ENCODE data around the gene RNF34. TPM values are rescaled to one million over a fixed set of nuclear protein-coding genes. Genes with fewer than 3 reads are reported as not detected.

Gene RNF34
- polyA plus RNA-seq, 3 donors from 2014 or later: 31.8 to 73.9 (median 57.9) TPM

GRCh38 chr12:121448771-121449315 lies 48.9 kb downstream of the RNF34 start:
- DNase-seq: no peak
- Mint-ChIP-seq H3K36me3 (no peaks in the 10 kb centered on the region), H3K4me3 (no peak overlapping the region), H3K27ac (no peak overlapping the region), H3K4me1 (peaks cover 10 to 25% of the 10 kb centered on the region in 2 donors), H3K9me3 (no peaks in the 10 kb centered on the region), H3K27me3 (ENCODE audit: low read depth in 3 of 3) (peaks cover 0 to 5% (median 0%) of the 10 kb centered on the region in 3 donors)

GRCh38 chr12:121451961-121452339 lies 52.0 kb downstream of the RNF34 start:
- Mint-ChIP-seq H3K4me3 (peak overlapping the region in 4 of 5 donors; percentile 43 to 68 (median 54)), H3K27me3 (ENCODE audit: low read depth in 3 of 3) (peaks cover 0 to 3% (median 0%) of the 10 kb centered on the region in 3 donors), H3K4me1 (peaks cover 28 to 48% of the 10 kb centered on the region in 2 donors), H3K27ac (peak overlapping the region; percentile 47 to 82 (median 61)), H3K9me3 (no peaks in the 10 kb centered on the region), H3K36me3 (no peaks in the 10 kb centered on the region)
- no peak for DNase-seq

GRCh38 chr12:121452340-121452984 lies 52.5 kb downstream of the RNF34 start:
- Mint-ChIP-seq H3K4me3 (peak overlapping the region in 3 of 5 donors; percentile 43 to 68 (median 63)), H3K4me1 (peaks cover 29 to 51% of the 10 kb centered on the region in 2 donors), H3K27ac (peak overlapping the region in 2 of 6 donors; percentile 55 to 67)

GRCh38 chr12:121452985-121453360 lies 53.1 kb downstream of the RNF34 start:
- Mint-ChIP-seq H3K36me3 (no peaks in the 10 kb centered on the region), H3K4me3 (no peak overlapping the region), H3K27me3 (ENCODE audit: low read depth in 3 of 3) (no peaks in the 10 kb centered on the region), H3K4me1 (peaks cover 34 to 55% of the 10 kb centered on the region in 2 donors), H3K27ac (no peak overlapping the region), H3K9me3 (no peaks in the 10 kb centered on the region)
- DNase-seq: no peak

More at GRCh38 chr12:121452340-121452984, 52.5 kb downstream of the RNF34 start:
- no peaks in the 10 kb centered on the region for H3K27me3 Mint-ChIP-seq (ENCODE audit: low read depth in 3 of 3)
- H3K36me3 Mint-ChIP-seq: no peaks in the 10 kb centered on the region
- no peaks in the 10 kb centered on the region for H3K9me3 Mint-ChIP-seq
- no peak for DNase-seq

- H3K36me3 Mint-ChIP-seq: no peaks in the 10 kb centered on the region
- H3K4me1 Mint-ChIP-seq: peaks cover 33 to 55% of the 10 kb centered on the region in 2 donors
These were observed 53.7 kb downstream of the RNF34 start for GRCh38 chr12:121453629-121454028.

GRCh38 chr12:121454921-121455320 lies 55.0 kb downstream of the RNF34 start:
- Mint-ChIP-seq H3K27ac (peak overlapping the region in 2 of 6 donors; percentile 45 to 51), H3K36me3 (no peaks in the 10 kb centered on the region), H3K9me3 (no peaks in the 10 kb centered on the region), H3K4me3 (no peak overlapping the region), H3K27me3 (ENCODE audit: low read depth in 3 of 3) (no peaks in the 10 kb centered on the region), H3K4me1 (peaks cover 32 to 55% of the 10 kb centered on the region in 2 donors)
- no peak for DNase-seq

More at GRCh38 chr12:121453629-121454028, 53.7 kb downstream of the RNF34 start:
- Mint-ChIP-seq H3K27ac (peak overlapping the region in 1 of 6 donors; percentile 31), H3K27me3 (ENCODE audit: low read depth in 3 of 3) (no peaks in the 10 kb centered on the region), H3K9me3 (no peaks in the 10 kb centered on the region), H3K4me3 (no peak overlapping the region)
- no peak for DNase-seq

- Mint-ChIP-seq H3K27me3 (ENCODE audit: low read depth in 3 of 3) (peaks cover 0 to 2% (median 0%) of the 10 kb centered on the region in 3 donors), H3K36me3 (no peaks in the 10 kb centered on the region), H3K4me3 (peak overlapping the region in 1 of 5 donors; percentile 27), H3K4me1 (peaks cover 33 to 60% of the 10 kb centered on the region in 2 donors), H3K9me3 (no peaks in the 10 kb centered on the region), H3K27ac (peak overlapping the region in 4 of 6 donors; percentile 46 to 65 (median 48))
- no peak for DNase-seq
These were observed 56.0 kb downstream of the RNF34 start for GRCh38 chr12:121455766-121456420.

GRCh38 chr12:121456551-121456950 lies 56.6 kb downstream of the RNF34 start:
- Mint-ChIP-seq H3K27me3 (ENCODE audit: low read depth in 3 of 3) (peaks cover 0 to 2% (median 0%) of the 10 kb centered on the region in 3 donors), H3K4me3 (no peak overlapping the region), H3K36me3 (no peaks in the 10 kb centered on the region), H3K27ac (no peak overlapping the region), H3K4me1 (peaks cover 36 to 57% of the 10 kb centered on the region in 2 donors), H3K9me3 (no peaks in the 10 kb centered on the region)
- no peak for DNase-seq

- no peak overlapping the region for H3K4me3 Mint-ChIP-seq
- peak overlapping the region in 2 of 6 donors; percentile 6 to 67 for H3K27ac Mint-ChIP-seq
- H3K27me3 Mint-ChIP-seq (ENCODE audit: low read depth in 3 of 3): peaks cover 6 to 9% (median 9%) of the 10 kb centered on the region in 3 donors
- peaks cover 29 to 40% of the 10 kb centered on the region in 2 donors for H3K4me1 Mint-ChIP-seq
- DNase-seq: no peak
- no peaks in the 10 kb centered on the region for H3K36me3 Mint-ChIP-seq
- H3K9me3 Mint-ChIP-seq: no peaks in the 10 kb centered on the region
These were observed 61.1 kb downstream of the RNF34 start for GRCh38 chr12:121461048-121461447.

- no peak for DNase-seq
- H3K27ac Mint-ChIP-seq: peak overlapping the region in 1 of 6 donors; percentile 69
- peaks cover 26% of the 10 kb centered on the region in 2 donors for H3K4me1 Mint-ChIP-seq
- H3K9me3 Mint-ChIP-seq: no peaks in the 10 kb centered on the region
- no peaks in the 10 kb centered on the region for H3K36me3 Mint-ChIP-seq
- H3K27me3 Mint-ChIP-seq (ENCODE audit: low read depth in 3 of 3): peaks cover 10 to 11% (median 11%) of the 10 kb centered on the region in 3 donors
- peak overlapping the region in 4 of 5 donors; percentile 4 to 55 (median 47) for H3K4me3 Mint-ChIP-seq
These were observed 64.4 kb downstream of the RNF34 start for GRCh38 chr12:121464331-121464730.

- peaks cover 25% of the 10 kb centered on the region in 2 donors for H3K4me1 Mint-ChIP-seq
- H3K9me3 Mint-ChIP-seq: no peaks in the 10 kb centered on the region
- DNase-seq: peak; percentile 63 to 68 (median 63)
- H3K4me3 Mint-ChIP-seq: peak overlapping the region; percentile 92 to 96 (median 94)
- H3K36me3 Mint-ChIP-seq: no peaks in the 10 kb centered on the region
- H3K27ac Mint-ChIP-seq: peak overlapping the region; percentile 86 to 97 (median 93)
- H3K27me3 Mint-ChIP-seq (ENCODE audit: low read depth in 3 of 3): peaks cover 10 to 13% (median 11%) of the 10 kb centered on the region in 3 donors
These were observed 66.2 kb downstream of the RNF34 start for GRCh38 chr12:121465921-121466793.

GRCh38 chr12:121466794-121467637 lies 67.1 kb downstream of the RNF34 start:
- Mint-ChIP-seq H3K9me3 (no peaks in the 10 kb centered on the region), H3K27me3 (ENCODE audit: low read depth in 3 of 3) (peaks cover 10 to 12% (median 11%) of the 10 kb centered on the region in 3 donors), H3K36me3 (no peaks in the 10 kb centered on the region), H3K4me1 (peaks cover 19 to 26% of the 10 kb centered on the region in 2 donors), H3K27ac (no peak overlapping the region), H3K4me3 (peak overlapping the region in 2 of 5 donors; percentile 44 to 52)
- peak; percentile 92 to 93 (median 92) for DNase-seq
